GM12878 (cell line): ENCODE results near the gene ITCH. TPM values are rescaled to one million over a fixed set of nuclear protein-coding genes. Genes with fewer than 3 reads are reported as not detected.

Experiments
- ATAC-seq: fragments of 200-7000 bp; cut with Tn5 transposase; 3 replicates; pipeline ENCODE4 v1.9.1; 2020; ENCODE audit warnings: mild to moderate bottlenecking, moderate library complexity
- BruUV-seq: library from RNA; stranded (reverse); fragments of 400-500 nt; replicated peaks from 2 replicates; lab custom pipeline; 2021; lab: Mats Ljungman, UMichigan
- CTCF ChIA-PET: fragments of 300-600 bp; sonication (Branson Sonifier 250); formaldehyde crosslinking; extraction: SDS; loops from one replicate; lab custom pipeline; 2021; ENCODE audit warnings: inconsistent platforms; lab: Yijun Ruan, JAX
- POLR2A ChIA-PET: fragments of 350-600 bp; formaldehyde crosslinking; extraction: SDS; loops from one replicate; lab custom pipeline; 2021; ENCODE audit warnings: inconsistent platforms; lab: Charles Lee
- RAD21 ChIA-PET: fragments of 300-600 bp; sonication (Branson Sonifier 250); formaldehyde crosslinking; loops from one replicate; lab custom pipeline; 2023; ENCODE audit warnings: antibody characterized with exemption; ENCODE audit not compliant: unreplicated experiment; lab: Charles Lee
- SMC1A ChIA-PET: fragments of 300-600 bp; sonication (Branson Sonifier 250); formaldehyde crosslinking; loops from one replicate; lab custom pipeline; 2023; ENCODE audit not compliant: unreplicated experiment, uncharacterized antibody; lab: Charles Lee
- DNase-seq: peaks from one replicate; pipeline ENCODE4 v3.0.0-alpha.2; 2011; ENCODE audit warnings: low read depth, low spot score
- FAIRE-seq: peaks from 3 replicates; lab custom pipeline; 2011; peaks lifted over from hg19 to GRCh38; lab: Jason Lieb, UNC
- H2AFZ ChIP-seq: 2 replicates; pipeline ENCODE4 v1.6.0; 2011; ENCODE audit warnings: low read depth, low read length, control low read depth; ENCODE audit not compliant: control insufficient read depth
- H3K27ac ChIP-seq: 2 replicates; pipeline ENCODE4 v1.5.1; 2011; ENCODE audit warnings: control low read depth; ENCODE audit not compliant: control insufficient read depth, insufficient read depth
- H3K27me3 ChIP-seq, 2 experiments: replicated peaks in 1 of 2; 2 replicates each; pipeline versions ENCODE4 v1.6.0 to v1.6.1; 2011; ENCODE audit warnings: low read length in 1 of 2; ENCODE audit not compliant: control insufficient read depth in 2 of 2, insufficient read depth in 2 of 2
- H3K36me3 ChIP-seq, 2 experiments: 2 replicates each; pipeline ENCODE4 v1.5.1; 2011; ENCODE audit warnings: low read length in 1 of 2; ENCODE audit not compliant: control insufficient read depth in 2 of 2, insufficient read depth in 2 of 2
- H3K4me1 ChIP-seq: 2 replicates; pipeline ENCODE4 v1.6.1; 2011; ENCODE audit warnings: mild to moderate bottlenecking, low read length, moderate library complexity, mixed read lengths; ENCODE audit not compliant: control insufficient read depth, insufficient read depth
- H3K4me2 ChIP-seq: 2 replicates; pipeline ENCODE4 v1.6.0; 2011; ENCODE audit warnings: control low read depth; ENCODE audit not compliant: control insufficient read depth, insufficient read depth
- H3K4me3 ChIP-seq: fragments of 200-600 bp; sonication (generic); 2 replicates; pipeline ENCODE4 v1.5.1; 2016
- H3K79me2 ChIP-seq: 2 replicates; pipeline ENCODE4 v1.6.0; 2011; ENCODE audit warnings: low read length; ENCODE audit not compliant: control insufficient read depth, insufficient read depth
- H3K9ac ChIP-seq: 2 replicates; pipeline ENCODE4 v1.8.0; 2011; ENCODE audit warnings: low read length, control low read depth, mixed read lengths; ENCODE audit not compliant: control insufficient read depth, insufficient read depth
- H3K9me3 ChIP-seq: replicated peaks from 3 replicates; pipeline ENCODE4 v1.5.1; 2011; ENCODE audit warnings: mild to moderate bottlenecking, low read length; ENCODE audit not compliant: control insufficient read depth, insufficient read depth
- H4K20me1 ChIP-seq: 2 replicates; pipeline ENCODE4 v1.6.0; 2011; ENCODE audit not compliant: control insufficient read depth, insufficient read depth
- ATF3 ChIP-seq: IDR thresholded peaks from 2 replicates; pipeline ENCODE4 v1.6.1; 2011; ENCODE audit warnings: low read depth, mild to moderate bottlenecking, low read length, moderate library complexity, borderline replicate concordance; ENCODE audit errors: extremely low read depth
- BCL11A ChIP-seq: IDR thresholded peaks from 2 replicates; pipeline ENCODE4 v1.6.1; 2011; ENCODE audit warnings: low read depth, low read length
- BCLAF1 ChIP-seq: fragments of 450-650 bp; IDR thresholded peaks from 2 replicates; pipeline ENCODE4 v1.6.1; 2017; ENCODE audit warnings: antibody characterized with exemption, mild to moderate bottlenecking, moderate library complexity
- BHLHE40 ChIP-seq, 2 experiments: fragments of 450-650 bp in 1 of 2; IDR thresholded peaks; 2 replicates each; pipeline ENCODE4 v1.6.1; 2011 to 2017; ENCODE audit warnings: low read depth in 2 of 2, borderline replicate concordance in 1 of 2, improper control_type of control experiment in 1 of 2, low read length in 1 of 2, mild to moderate bottlenecking in 1 of 2
- ESRRA ChIP-seq: IDR thresholded peaks from 2 replicates; pipeline ENCODE4 v1.6.1; 2012; ENCODE audit warnings: mild to moderate bottlenecking, low read length, improper control_type of control experiment
- KAT2A ChIP-seq: conservative IDR thresholded peaks from 2 replicates; pipeline ENCODE4 v1.6.1; 2011; ENCODE audit warnings: low read depth, low read length; ENCODE audit not compliant: control insufficient read depth
- MXI1 ChIP-seq: fragments of 150-350 bp; IDR thresholded peaks from 2 replicates; pipeline ENCODE4 v1.6.1; 2011; ENCODE audit warnings: low read depth, mild to moderate bottlenecking, inconsistent platforms, low read length, improper control_type of control experiment
- NFYB ChIP-seq: IDR thresholded peaks from 2 replicates; pipeline ENCODE4 v1.6.1; 2011; ENCODE audit warnings: low read depth, mild to moderate bottlenecking, low read length, improper control_type of control experiment, moderate library complexity; ENCODE audit not compliant: insufficient read depth
- PAX8 ChIP-seq: fragments of 450-650 bp; IDR thresholded peaks from 2 replicates; pipeline ENCODE4 v1.6.1; 2017; ENCODE audit warnings: mild to moderate bottlenecking, moderate library complexity
- PML ChIP-seq: IDR thresholded peaks from 2 replicates; pipeline ENCODE4 v1.6.1; 2012; ENCODE audit warnings: low read length, inconsistent platforms
- POU2F2 ChIP-seq: IDR thresholded peaks from 3 replicates; pipeline ENCODE4 v1.6.1; 2011; ENCODE audit warnings: low read depth, mild to moderate bottlenecking, low read length, borderline replicate concordance
- RBBP5 ChIP-seq: fragments of 200-600 bp; sonication (generic); conservative IDR thresholded peaks from 2 replicates; pipeline ENCODE4 v1.6.1; 2016
- SPI1 ChIP-seq: IDR thresholded peaks from 2 replicates; pipeline ENCODE4 v1.6.1; 2011; ENCODE audit warnings: low read depth, mild to moderate bottlenecking, low read length, moderate library complexity, borderline replicate concordance; ENCODE audit not compliant: insufficient read depth
- SREBF1 ChIP-seq: IDR thresholded peaks from 2 replicates; pipeline ENCODE4 v1.6.1; 2012; ENCODE audit warnings: mild to moderate bottlenecking, low read length
- TCF12 ChIP-seq: IDR thresholded peaks from 2 replicates; pipeline ENCODE4 v1.6.1; 2011; ENCODE audit warnings: low read depth, mild to moderate bottlenecking, low read length
- WGBS: methylation state at CpG from one replicate; pipeline ENCODE4 v1.1.6; 2016; ENCODE audit warnings: low lambda C conversion rate; ENCODE audit not compliant: insufficient replicate concordance, insufficient coverage; ENCODE audit errors: missing lambda C conversion rate; 5-methylcytosine and 5-hydroxymethylcytosine counted together
- in situ Hi-C: fragments of 300-500 bp; cut with MboI; formaldehyde crosslinking; loops from 9 replicates; pipeline ENCODE4 v1.14.3; 2018; ENCODE audit warnings: mixed read lengths
- intact Hi-C: fragments of 100-400 bp; cut with micrococcal nuclease; formaldehyde crosslinking; loops from one replicate; pipeline ENCODE4 v1.14.2; 2022; ENCODE audit not compliant: unreplicated experiment
- polyA plus RNA-seq, 11 experiments: library from polyadenylated mRNA; depleted of rRNA in 4 of 11; unstranded in 6 of 11; stranded (reverse) in 5 of 11; fragments of >200 nt; fragmentation: Nextera tagmentation in 4 of 11; fragmentation: Illumina TruSeq in 1 of 11; extraction: Ambion mirVana in 4 of 11; extraction: Trizol in 1 of 11; gene quantifications; 1 replicate in 1 of 11; 2 replicates in 10 of 11; pipeline versions ENCODE4 v1.2.1 to v1.2.3, GENCODE V29; 2011 to 2016; ENCODE audit warnings: inconsistent platforms in 2 of 11, missing spikeins in 2 of 11, low read depth in 1 of 11
- total RNA-seq, 4 experiments: library from RNA; depleted of rRNA in 3 of 4; stranded (reverse); fragments of >200 nt in 3 of 4; fragmentation: Illumina TruSeq in 1 of 4; extraction: Trizol in 1 of 4; gene quantifications; 2 replicates each; pipeline versions ENCODE4 v1.2.1 to v1.2.3, GENCODE V29; 2013 to 2021

ITCH gene
- total and polyA plus RNA-seq, 10 of the 15 experiments (the other 5 are each of a cell fraction or from before 2014, with no cell fraction given), result 7.5 to 46.1 (median 21.5) TPM

- no peaks in the 10 kb centered on the region for H3K4me1 ChIP-seq
- no peaks in the 10 kb centered on the region for H3K27me3 ChIP-seq
- H2AFZ ChIP-seq, result no peak overlapping the region
- FAIRE-seq (no peak), ATAC-seq (no peak), DNase-seq (no peak)
- H3K4me3 ChIP-seq, result no peak overlapping the region
- TF ChIP-seq PAX8, result no peak
- TF ChIP-seq BCL11A, result no peak
- no peak for TF ChIP-seq SPI1
- no peak for TF ChIP-seq RBBP5
- no peak for TF ChIP-seq SREBF1
- TF ChIP-seq KAT2A, result no peak
- no peak for TF ChIP-seq MXI1
- TF ChIP-seq TCF12, result no peak
- no peak for TF ChIP-seq ESRRA
- TF ChIP-seq BCLAF1, result no peak
- no peak for TF ChIP-seq NFYB
- TF ChIP-seq ATF3, result no peak
- no peak for TF ChIP-seq PML
- no peak for TF ChIP-seq BHLHE40 (IDR thresholded peaks at IDR 0.05; ENCODE audit: borderline replicate concordance in 1 of 2, low read depth in 2 of 2, low read length in 1 of 2)
- TF ChIP-seq POU2F2, result no peak
- H3K9ac ChIP-seq, result no peak overlapping the region
- no TSS peak for BruUV-seq
- ChIA-PET POLR2A (no interaction called here), SMC1A (interaction anchor here (0.6 to 2.3 kb wide), 2 partner anchors 8 to 380 kb away, joined by 5 to 6 read pairs; no protein-coding TSS in a partner anchor), RAD21 (interaction anchor here (0.6 kb wide), 1 partner anchor 1079 kb away, joined by 4 read pairs; no protein-coding TSS in a partner anchor), CTCF (interaction anchor here (1.1 to 3.3 kb wide), 3 partner anchors 15 to 237 kb away, joined by 3 to 15 read pairs (median 13); no protein-coding TSS in a partner anchor)
- no peaks in the 10 kb centered on the region for H3K79me2 ChIP-seq
- in situ Hi-C loops, result no loop called here
- intact Hi-C loops, result no loop called here
- H3K4me2 ChIP-seq, result no peak overlapping the region
- H4K20me1 ChIP-seq, result no peaks in the 10 kb centered on the region
- H3K9me3 ChIP-seq, result no peaks in the 10 kb centered on the region
- WGBS, result 94% methylated on average over 8 of the region's 8 CpGs
- H3K27ac ChIP-seq, result no peak overlapping the region
- H3K36me3 ChIP-seq, result peaks cover 18 to 39% of the 10 kb centered on the region in 2 experiments
These were observed 169.2 kb downstream of the ITCH start for GRCh38 chr20:34532320-34532719.
